OCI-LY7 (cell line): ENCODE data around the gene GRHL1. TPM values are rescaled to one million over a fixed set of nuclear protein-coding genes. Genes with fewer than 3 reads are reported as not detected.

Source experiments
- BruUV-seq: library from RNA; stranded (reverse); fragments of 400-500 nt; replicated peaks from 2 replicates; lab custom pipeline; 2021; lab: Mats Ljungman, UMichigan
- CTCF ChIA-PET: fragments of 300-600 bp; sonication (Branson Sonifier 250); formaldehyde crosslinking; loops from one replicate; lab custom pipeline; 2022; ENCODE audit warnings: antibody characterized with exemption; ENCODE audit not compliant: unreplicated experiment; lab: Charles Lee
- POLR2A ChIA-PET: fragments of 300-600 bp; sonication (Branson Sonifier 250); formaldehyde crosslinking; loops from one replicate; lab custom pipeline; 2022; ENCODE audit warnings: antibody characterized with exemption; lab: Charles Lee
- DNase-seq: peaks from one replicate; pipeline ENCODE4 v3.0.0-alpha.2; 2015; ENCODE audit warnings: low spot score
- H2AFZ ChIP-seq: fragments of 200-600 bp; sonication (generic), shearing (Covaris generic); 2 replicates; pipeline ENCODE4 v1.6.1; 2014; ENCODE audit warnings: mild to moderate bottlenecking, antibody characterized with exemption, low read length, moderate library complexity
- H3K27ac ChIP-seq: fragments of 200-600 bp; sonication (generic); 2 replicates; pipeline ENCODE4 v1.5.1; 2014; ENCODE audit warnings: mixed run types, low read depth, mild to moderate bottlenecking, moderate library complexity, low read length, inconsistent platforms; ENCODE audit not compliant: poor library complexity, severe bottlenecking
- H3K36me3 ChIP-seq: fragments of 200-600 bp; sonication (generic); 2 replicates; pipeline ENCODE4 v1.6.1; 2014; ENCODE audit warnings: mild to moderate bottlenecking, antibody characterized with exemption, low read length, moderate library complexity, mixed read lengths; ENCODE audit not compliant: insufficient read depth
- H3K4me1 ChIP-seq: fragments of 200-600 bp; sonication (generic); 2 replicates; pipeline ENCODE4 v1.5.1; 2014; ENCODE audit warnings: mild to moderate bottlenecking, low read length; ENCODE audit not compliant: insufficient read depth, poor library complexity, severe bottlenecking
- H3K4me2 ChIP-seq: fragments of 200-600 bp; sonication (generic); 2 replicates; pipeline ENCODE4 v1.6.1; 2014; ENCODE audit warnings: mild to moderate bottlenecking, low read length
- H3K4me3 ChIP-seq: fragments of 200-600 bp; sonication (generic); 2 replicates; pipeline ENCODE4 v1.5.1; 2014; ENCODE audit warnings: mild to moderate bottlenecking, low read depth, low read length; ENCODE audit not compliant: poor library complexity, severe bottlenecking
- H3K79me2 ChIP-seq: fragments of 200-600 bp; sonication (generic); 2 replicates; pipeline ENCODE4 v1.6.1; 2016; ENCODE audit warnings: low read depth, mild to moderate bottlenecking, low read length, moderate library complexity, mixed read lengths; ENCODE audit not compliant: insufficient read depth
- H3K9me2 ChIP-seq: fragments of 200-600 bp; sonication (generic); 2 replicates; pipeline ENCODE4 v1.6.1; 2016; ENCODE audit warnings: mild to moderate bottlenecking, low read length, mixed read lengths; ENCODE audit not compliant: insufficient read depth
- H3K9me3 ChIP-seq: fragments of 200-600 bp; sonication (generic); 2 replicates; pipeline ENCODE4 v1.6.1; 2014; ENCODE audit warnings: mild to moderate bottlenecking, mixed run types, low read length, mixed read lengths
- H4K20me1 ChIP-seq: fragments of 200-600 bp; sonication (generic); 2 replicates; pipeline ENCODE4 v1.6.1; 2014; ENCODE audit warnings: mild to moderate bottlenecking, antibody characterized with exemption, low read length, moderate library complexity, mixed read lengths; ENCODE audit not compliant: insufficient read depth
- CTCF ChIP-seq: fragments of 200-600 bp; sonication (generic); conservative IDR thresholded peaks from 2 replicates; pipeline ENCODE4 v1.5.1; 2014; ENCODE audit warnings: mild to moderate bottlenecking, antibody characterized with exemption, low read length, moderate library complexity, mixed read lengths
- EZH2phosphoT487 ChIP-seq: fragments of 200-600 bp; sonication (generic); IDR thresholded peaks from 2 replicates; pipeline ENCODE4 v1.6.1; 2018; ENCODE audit warnings: low read depth, borderline replicate concordance, mild to moderate bottlenecking, mixed run types, antibody characterized with exemption, low read length, moderate library complexity, mixed read lengths
- intact Hi-C: fragments of 100-400 bp; cut with micrococcal nuclease; formaldehyde crosslinking; loops from one replicate; pipeline ENCODE4 v1.10.0; 2022; ENCODE audit not compliant: unreplicated experiment
- total RNA-seq, 2 experiments: library from RNA; depleted of rRNA in 1 of 2; stranded (reverse); fragments of >200 nt in 1 of 2; shearing (Covaris generic) in 1 of 2; gene quantifications; 2 replicates each; pipeline ENCODE4 v1.2.3, GENCODE V29; 2014 to 2022

GRHL1 gene
- total RNA-seq, 2 experiments from 2014 or later, result 0.19 to 2.5 TPM

DNA sequence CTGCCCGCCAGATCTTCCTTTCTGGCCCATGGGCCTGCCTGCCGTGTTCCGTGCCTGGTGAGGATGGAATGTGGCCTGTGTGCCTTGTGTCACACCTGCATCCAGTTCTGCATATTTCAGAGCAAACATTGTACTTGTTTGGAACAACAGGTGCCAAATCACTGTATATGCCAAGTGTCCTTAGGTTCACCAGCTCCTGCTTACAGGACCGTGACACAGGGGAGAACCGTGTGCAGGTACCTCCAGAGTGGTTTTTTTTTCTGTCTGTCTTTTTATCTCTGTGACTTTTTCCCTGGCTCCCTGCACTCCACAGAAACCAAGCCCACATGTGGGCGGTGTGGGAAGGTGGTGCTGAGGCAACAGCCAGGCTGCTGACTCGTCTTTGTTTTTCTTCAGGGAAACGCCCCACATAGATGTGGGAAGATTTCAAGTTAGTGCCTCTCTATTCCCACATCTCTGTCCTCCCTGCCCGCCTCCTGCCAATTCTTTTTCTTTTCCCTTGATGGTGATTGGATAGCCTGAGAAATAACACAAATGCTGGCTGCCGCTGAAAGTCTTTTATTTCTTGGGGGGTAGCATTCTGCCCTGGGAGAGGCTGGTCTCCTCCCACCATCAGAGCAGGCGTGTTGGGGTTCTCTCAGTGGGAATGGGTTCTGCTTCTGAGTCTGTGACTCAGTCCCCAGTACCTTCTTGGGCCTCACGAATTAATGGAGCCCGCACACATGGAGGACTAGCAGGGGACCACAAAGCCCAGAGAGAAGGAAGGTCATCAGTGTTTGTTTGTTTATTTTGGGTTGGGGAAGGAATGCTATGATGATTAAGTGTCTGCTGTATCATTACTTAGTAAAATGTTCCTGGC is 21.4 kb downstream of the GRHL1 start:
- BruUV-seq, result no TSS peak
- H3K79me2 ChIP-seq, result no peaks in the 10 kb centered on the region
- no peaks in the 10 kb centered on the region for H3K9me3 ChIP-seq
- H2AFZ ChIP-seq, result no peak overlapping the region
- no peak for TF ChIP-seq EZH2phosphoT487
- TF ChIP-seq CTCF, result no peak
- H3K9me2 ChIP-seq, result no peaks in the 10 kb centered on the region
- no peak for DNase-seq
- H3K4me2 ChIP-seq, result no peak overlapping the region
- H4K20me1 ChIP-seq, result no peaks in the 10 kb centered on the region
- H3K4me1 ChIP-seq, result peaks cover 4% of the 10 kb centered on the region
- no peaks in the 10 kb centered on the region for H3K36me3 ChIP-seq
- intact Hi-C loops, result no loop called here
- ChIA-PET CTCF (no interaction called here), POLR2A (no interaction called here)
- H3K4me3 ChIP-seq, result no peak overlapping the region
- no peak overlapping the region for H3K27ac ChIP-seq

DNA sequence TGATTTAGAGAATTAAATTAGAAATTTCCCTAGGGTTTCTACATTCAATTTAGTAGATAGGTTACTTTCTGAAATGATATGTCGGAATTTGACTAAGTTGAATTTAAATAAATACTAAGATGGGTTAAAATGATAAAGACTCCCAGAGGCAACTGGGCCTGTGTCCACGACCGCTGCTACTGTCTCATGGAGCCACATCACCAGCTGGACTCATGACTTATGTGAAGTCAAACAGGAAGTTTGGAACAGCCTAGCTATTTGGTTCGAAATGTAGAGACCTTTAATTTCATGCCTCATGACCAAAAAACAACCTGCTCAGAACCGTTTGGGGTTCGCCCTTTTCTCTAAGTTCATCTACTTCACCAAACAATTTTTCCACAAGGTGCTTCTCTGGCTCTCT is 22.2 kb downstream of the GRHL1 start:
- Histone ChIP-seq H3K4me1 (no peaks in the 10 kb centered on the region), H3K4me3 (no peak overlapping the region), H4K20me1 (no peaks in the 10 kb centered on the region), H3K9me3 (no peaks in the 10 kb centered on the region), H2AFZ (no peak overlapping the region), H3K9me2 (no peaks in the 10 kb centered on the region), H3K4me2 (no peak overlapping the region), H3K79me2 (no peaks in the 10 kb centered on the region), H3K36me3 (no peaks in the 10 kb centered on the region), H3K27ac (no peak overlapping the region)
- POLR2A ChIA-PET, result interaction anchor here (1.4 kb wide), 1 partner anchor 11 kb away, joined by 4 read pairs; no protein-coding TSS in a partner anchor
- CTCF ChIA-PET, result no interaction called here
- intact Hi-C loops, result no loop called here
- no peak for TF ChIP-seq CTCF
- no peak for TF ChIP-seq EZH2phosphoT487
- no peak for DNase-seq
- no TSS peak for BruUV-seq

- Histone ChIP-seq H3K4me1 (no peaks in the 10 kb centered on the region), H3K4me2 (no peak overlapping the region), H3K4me3 (no peak overlapping the region), H3K36me3 (no peaks in the 10 kb centered on the region), H3K79me2 (no peaks in the 10 kb centered on the region), H4K20me1 (no peaks in the 10 kb centered on the region), H2AFZ (no peak overlapping the region), H3K27ac (no peak overlapping the region), H3K9me3 (no peaks in the 10 kb centered on the region), H3K9me2 (no peaks in the 10 kb centered on the region)
- DNase-seq, result no peak
- no TSS peak for BruUV-seq
- intact Hi-C loops, result no loop called here
- POLR2A ChIA-PET, result interaction anchor here (0.6 to 1.4 kb wide), 2 partner anchors 10 to 63 kb away, joined by 3 to 4 read pairs; no protein-coding TSS in a partner anchor
- TF ChIP-seq EZH2phosphoT487, result no peak
- no peak for TF ChIP-seq CTCF
- CTCF ChIA-PET, result no interaction called here
Measured at GRCh38 chr2:9974343-9974742, 22.9 kb downstream of the GRHL1 start.
